ENCODE measurements around the gene GLS.

- TF ChIP-seq POLR2A (IDR thresholded peaks at IDR 0.05) = no peak
- TF ChIP-seq POLR2AphosphoS5 (IDR thresholded peaks at IDR 0.05) = no peak
Measured at GRCh38 chr2:191008286-191008685, 127.7 kb downstream of the GLS start.
